HS-27A (cell line): Measurements from ENCODE around the gene PHLDB2.

Experiments
- DNase-seq: peaks from one replicate; pipeline ENCODE4 v3.0.0-alpha.2; 2012; ENCODE audit warnings: low read depth, missing footprints

PHLDB2 gene

DNA sequence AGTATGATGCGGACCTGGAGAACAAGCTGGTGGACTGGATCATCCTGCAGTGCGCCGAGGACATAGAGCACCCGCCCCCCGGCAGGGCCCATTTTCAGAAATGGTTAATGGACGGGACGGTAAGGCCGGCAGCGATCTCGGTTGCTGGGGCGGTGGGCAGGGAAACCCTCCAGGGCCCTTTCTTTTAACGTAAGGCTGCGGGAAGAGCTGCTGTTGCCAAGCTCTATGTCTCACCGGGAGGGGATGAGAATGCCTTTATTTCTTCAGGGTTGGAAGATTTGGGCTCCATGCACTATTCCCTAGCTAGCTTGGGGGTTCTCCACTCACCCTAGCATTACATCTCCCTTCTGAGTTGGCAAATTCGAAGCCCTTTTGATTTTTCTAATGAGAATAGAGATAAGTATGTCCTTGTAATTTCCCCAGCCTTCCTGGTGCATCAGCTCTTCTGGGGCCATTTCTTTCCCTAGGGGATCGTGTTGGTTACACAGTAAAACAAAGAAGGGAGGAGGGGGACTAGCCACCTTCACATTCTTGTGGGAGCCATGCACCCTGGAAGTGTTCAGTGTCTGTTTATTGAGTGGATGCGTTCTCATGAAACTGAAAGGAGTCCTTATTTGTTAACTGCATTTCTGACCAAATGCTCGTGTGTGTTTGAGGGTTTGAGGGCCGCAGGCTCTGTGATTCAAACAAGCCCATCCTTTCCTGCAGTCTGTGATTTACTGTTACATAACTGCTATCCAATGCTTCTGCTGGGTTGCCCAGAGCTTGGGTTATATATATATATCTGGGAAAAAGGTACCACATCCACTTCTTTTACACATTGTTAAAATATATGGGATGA lies 140.6 kb downstream of the PHLDB2 start:
- no peak for DNase-seq

- no peak for DNase-seq
Observed at GRCh38 chr3:112000367-112000771, 141.3 kb downstream of the PHLDB2 start.

DNA sequence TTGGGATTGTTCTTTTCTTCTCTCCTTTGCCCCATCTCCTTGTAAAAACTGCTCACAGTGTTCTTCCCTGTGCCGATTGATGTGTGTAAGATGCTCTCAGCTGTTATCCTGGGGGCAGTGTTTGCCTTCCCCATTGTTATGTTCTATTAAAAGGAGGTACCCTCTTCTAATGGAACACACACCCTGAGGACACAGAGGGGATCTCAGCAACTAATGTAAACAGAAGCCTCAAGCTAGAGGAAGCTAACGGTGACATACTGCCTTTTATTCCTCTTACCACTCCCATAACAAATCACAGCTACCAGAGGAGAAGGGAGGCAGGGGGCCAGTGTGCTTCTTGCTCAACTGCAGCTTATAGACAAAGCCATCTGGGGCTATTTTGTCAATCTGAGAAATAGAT lies 141.9 kb downstream of the PHLDB2 start:
- no peak for DNase-seq

- DNase-seq: no peak
Observed at GRCh38 chr3:112001526-112001925, 142.5 kb downstream of the PHLDB2 start.

DNA sequence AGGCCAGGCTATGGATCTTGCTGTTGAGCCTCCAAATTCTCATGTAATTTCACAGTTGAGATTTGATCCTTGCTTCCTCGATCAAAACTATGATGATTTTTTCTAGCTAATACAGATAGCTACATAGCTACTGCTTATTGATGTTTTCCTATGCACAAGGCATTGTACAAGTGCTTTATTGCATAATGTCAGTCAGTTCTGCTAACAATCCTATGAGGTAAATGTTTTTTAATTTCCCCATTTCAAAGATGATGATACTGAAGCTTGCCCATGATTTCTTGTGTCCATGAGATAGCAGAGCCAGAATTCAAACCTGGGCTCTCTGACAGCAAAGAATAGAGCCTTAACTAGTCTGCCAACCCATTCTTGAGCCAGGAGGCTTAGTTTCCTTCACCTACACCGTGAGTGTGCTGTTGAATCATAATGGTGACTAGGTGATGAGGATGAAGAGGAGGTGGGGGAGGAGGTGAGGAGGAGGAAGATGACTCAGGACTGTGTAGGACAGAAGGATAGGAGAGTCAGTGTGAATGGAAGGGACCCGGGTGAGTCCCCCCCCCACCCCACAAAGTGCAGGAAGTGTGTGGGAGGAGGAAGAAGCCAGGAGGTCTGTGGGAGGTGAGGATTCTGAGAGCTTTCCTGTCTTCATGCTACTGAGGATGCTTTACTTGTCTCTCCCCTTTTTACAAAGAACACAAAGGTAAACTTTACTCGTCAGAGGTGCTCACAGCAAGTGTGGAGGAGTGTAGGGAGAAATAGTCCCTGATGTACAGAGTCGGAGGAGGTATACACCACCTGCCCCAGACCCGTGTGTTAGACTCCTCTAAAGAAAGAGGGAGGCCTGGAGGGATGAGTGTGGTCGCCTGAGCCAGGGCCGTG lies 143.3 kb downstream of the PHLDB2 start:
- no peak for DNase-seq

GRCh38 chr3:112003321-112004080 lies 144.4 kb downstream of the PHLDB2 start:
- DNase-seq: no peak

GRCh38 chr3:112004187-112004586 lies 145.1 kb downstream of the PHLDB2 start:
- DNase-seq: no peak

DNA sequence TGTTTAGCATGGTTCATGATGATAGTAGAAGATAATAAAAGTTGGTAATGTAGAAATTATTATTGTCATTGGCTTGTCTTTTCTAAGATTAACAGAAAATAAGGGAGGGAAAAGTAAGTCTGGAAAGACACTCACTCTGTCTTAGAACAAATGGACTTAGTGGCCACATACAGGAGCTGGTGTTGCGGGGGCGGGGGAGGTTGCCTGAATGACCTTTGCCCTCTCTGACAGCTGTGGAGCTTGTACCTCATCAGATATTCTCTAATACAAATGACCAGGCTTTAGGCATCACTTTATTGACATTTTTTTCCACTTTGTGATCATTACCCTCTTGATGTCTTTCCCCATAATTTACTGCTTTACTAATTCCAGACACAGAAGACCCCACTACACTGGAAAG lies 145.6 kb downstream of the PHLDB2 start:
- no peak for DNase-seq

DNA sequence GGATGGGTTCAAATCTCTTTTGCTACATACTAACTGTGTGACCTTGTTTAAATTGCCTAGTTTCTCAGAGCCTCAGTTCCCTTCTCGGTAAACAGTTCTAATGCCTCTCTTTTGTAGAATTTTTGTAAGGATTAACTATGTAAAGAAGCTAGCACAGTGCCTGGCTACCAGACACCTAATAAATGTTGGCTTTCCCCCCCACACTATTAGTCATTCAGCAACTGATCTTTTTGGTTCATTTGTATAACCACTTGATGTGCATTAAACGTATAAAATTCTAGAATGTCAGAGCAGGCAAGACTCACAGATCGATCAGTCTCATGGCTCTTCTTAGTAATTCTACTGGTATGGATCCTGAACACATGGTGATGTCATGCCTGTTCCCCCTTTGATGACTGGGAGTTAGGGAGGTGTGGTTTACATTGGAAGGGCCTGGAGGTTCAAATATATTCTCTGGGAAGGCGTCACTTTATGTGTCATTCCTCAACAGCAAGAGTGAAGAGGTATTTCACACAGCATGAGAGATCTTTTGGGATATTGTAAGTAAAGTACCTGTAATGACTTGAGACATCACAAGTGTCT lies 146.1 kb downstream of the PHLDB2 start:
- no peak for DNase-seq

- DNase-seq: no peak
Observed at GRCh38 chr3:112007633-112008032, 148.6 kb downstream of the PHLDB2 start.

DNA sequence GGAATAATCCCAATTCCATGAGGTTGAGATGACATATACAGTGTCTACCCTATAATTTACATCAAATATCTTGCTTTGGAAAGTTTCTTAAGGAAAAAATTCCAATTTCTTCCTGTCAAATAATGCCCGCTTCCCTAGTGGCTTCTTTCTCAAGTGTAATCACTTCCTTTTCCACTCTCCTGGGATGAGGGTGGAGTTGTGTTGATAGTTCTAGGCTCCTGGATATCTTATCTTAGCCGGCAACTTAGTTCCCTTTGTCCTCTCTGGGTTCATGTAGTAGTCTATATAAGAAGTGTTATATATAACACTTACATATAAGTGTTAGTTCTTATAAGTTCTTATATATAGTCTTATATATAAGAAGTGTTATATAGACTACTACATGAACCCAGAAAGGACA lies 150.6 kb downstream of the PHLDB2 start:
- DNase-seq: no peak

DNA sequence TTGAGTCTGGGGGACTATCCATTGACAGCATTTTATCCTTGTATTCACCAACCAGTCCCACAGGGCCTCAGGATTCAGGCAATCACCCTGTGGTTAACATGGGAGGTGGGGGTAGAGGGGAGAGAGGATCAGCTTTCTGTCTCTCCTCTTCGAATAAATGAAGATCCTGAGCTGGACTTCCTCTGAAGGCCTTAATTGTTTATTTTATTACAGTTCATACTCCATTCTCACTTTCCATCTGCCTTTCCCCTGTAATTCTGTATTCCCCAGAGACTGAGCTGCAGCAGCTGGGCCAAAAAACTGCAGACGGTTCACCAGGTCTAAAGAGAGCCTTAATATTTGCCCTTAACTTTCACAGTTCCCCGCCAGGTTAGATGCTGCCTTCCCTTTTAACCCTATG lies 151.6 kb downstream of the PHLDB2 start:
- DNase-seq: no peak

- DNase-seq: no peak
Observed at GRCh38 chr3:112011376-112011940, 152.4 kb downstream of the PHLDB2 start.

- no peak for DNase-seq
Observed at GRCh38 chr3:112012205-112012992, 153.3 kb downstream of the PHLDB2 start.

DNA sequence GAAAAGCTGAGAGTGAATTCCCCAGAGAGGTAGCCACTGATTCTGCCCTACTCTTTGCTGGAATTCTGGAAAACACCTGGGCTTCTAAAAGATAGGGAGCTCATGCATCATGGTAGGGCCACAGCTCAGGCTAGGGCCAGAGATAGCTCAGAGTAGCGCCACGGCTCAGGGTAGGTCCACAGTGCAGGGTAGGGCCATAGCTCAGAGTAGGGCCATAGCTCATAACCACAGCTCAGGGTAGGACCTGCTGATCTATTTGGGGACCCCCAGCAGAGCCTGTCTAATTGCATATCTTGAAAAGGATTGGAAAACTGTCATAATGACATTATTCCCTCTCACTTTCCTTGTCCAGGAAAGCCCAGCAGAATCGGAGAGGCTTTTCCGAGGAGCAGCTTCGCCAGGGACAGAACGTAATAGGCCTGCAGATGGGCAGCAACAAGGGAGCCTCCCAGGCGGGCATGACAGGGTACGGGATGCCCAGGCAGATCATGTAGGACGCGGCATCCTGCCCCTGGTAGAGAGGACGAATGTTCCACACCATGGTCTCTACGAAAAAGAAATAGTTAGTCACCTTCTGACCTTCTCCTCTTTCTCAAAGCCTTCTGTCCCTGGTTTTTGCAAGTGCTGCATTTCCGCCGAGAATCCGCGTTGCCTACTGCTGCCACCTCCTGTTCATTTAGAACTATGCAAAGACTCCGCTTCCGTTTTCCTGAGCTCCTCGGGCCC lies 154.2 kb downstream of the PHLDB2 start:
- DNase-seq: no peak

DNA sequence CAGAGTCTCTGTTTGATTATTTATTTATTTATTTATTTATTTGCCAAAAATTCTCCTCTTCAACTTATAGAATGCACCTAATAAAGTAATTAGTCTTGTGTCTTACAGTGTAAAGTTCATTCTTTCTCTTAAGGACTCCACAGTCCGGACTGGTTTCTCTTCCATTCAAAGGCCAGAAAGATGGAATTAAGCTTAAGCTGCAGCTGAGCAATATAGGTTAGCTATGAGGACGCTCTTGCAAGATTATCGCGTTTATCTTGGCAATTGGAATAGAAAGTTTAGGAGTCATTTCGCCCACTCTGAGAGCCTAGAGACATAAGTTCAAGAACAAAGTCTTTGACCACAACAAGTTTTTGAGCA lies 154.7 kb downstream of the PHLDB2 start:
- DNase-seq: no peak

DNA sequence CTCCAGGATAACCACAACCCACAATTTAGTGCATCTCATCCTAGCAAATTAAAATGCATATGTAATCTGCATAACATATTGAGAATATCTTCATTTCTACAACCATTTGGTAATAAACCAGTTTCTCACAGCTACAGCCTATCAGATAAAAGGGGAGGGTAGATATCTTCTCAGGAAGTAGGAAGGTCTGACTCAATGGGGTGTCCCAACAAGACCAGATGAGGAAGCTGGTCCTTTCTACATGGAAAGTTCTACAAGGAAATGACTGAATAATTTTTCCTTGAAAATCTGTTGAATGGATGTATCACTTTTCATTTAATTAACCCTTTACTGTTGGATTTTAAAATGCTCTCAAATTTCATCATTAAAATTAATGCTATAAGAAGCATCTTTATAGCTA lies 158.0 kb downstream of the PHLDB2 start:
- no peak for DNase-seq

GRCh38 chr3:112018712-112019111 lies 159.6 kb downstream of the PHLDB2 start:
- no peak for DNase-seq

DNA sequence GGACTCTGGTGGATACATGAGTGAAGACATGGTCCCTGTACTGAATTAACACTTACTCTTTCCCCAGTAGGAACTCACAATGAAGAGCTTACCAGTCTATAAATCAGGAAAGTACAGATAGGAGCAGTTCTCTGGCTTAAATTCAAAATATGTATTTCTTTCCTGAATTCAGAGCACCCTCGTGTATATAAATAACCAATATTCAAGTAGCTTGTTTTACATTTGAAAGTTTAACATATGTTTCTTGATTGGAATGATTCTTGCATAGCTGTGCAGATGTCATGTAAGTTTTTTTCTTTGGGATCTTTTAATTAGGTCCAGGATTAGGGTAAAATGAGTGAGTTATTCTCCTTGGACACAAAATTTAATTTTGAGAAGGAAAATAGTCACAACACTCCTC lies 160.7 kb downstream of the PHLDB2 start:
- no peak for DNase-seq

GRCh38 chr3:112020674-112021085 lies 161.6 kb downstream of the PHLDB2 start:
- DNase-seq: no peak
